Globus pallidus (tissue), 1 donor: Measurements from ENCODE around the gene INTS14.

ENCODE experiments used
- DNase-seq: peaks from one replicate; pipeline ENCODE4 v3.0.0-alpha.2; 2015; ENCODE audit warnings: low spot score

Gene INTS14

DNA sequence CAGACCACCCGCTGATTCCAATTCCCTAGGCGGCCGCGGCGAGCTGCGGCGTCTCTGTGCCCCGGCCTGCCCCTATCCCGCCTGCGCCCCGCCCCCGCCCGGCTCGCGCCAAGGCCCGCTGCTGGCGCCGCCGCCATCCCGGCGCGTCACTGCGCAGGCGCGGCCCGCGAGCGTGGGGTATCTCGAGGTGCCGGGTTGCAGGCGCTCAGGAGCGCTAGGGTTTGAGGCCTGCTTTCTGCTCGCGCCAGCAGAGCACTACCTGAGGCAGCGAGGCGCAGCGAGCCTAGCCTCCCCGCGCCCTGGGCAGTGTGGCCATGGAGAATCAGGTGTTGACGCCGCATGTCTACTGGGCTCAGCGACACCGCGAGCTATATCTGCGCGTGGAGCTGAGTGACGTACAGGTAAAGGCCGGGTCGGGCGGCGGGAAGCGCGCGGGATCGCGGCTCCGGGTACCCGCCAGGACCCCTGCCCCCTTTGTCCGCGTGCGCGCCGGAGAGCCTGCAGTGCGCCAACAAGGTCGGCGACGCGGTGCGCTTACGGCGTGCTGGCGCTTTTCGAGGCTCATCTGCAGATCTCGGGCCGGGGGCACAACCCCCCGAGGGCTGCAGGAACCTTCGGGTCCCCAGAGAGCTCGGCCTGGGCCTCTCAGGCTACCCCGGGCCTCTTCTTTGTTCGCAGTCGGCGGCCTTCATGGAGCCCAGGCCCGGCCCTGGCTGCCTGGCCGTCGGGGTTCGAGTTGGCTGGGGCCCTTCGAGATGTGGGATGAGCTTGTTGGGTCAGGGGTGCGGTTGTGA, 80.4 kb downstream of the INTS14 start, which contains the start of gene HACD3:
Gene HACD3 (plus strand): TSS at position 146 of the 794 bp plus-strand sequence. CDS start 169 bp downstream, at position 315.
- DNase-seq, result peak; percentile 84

DNA sequence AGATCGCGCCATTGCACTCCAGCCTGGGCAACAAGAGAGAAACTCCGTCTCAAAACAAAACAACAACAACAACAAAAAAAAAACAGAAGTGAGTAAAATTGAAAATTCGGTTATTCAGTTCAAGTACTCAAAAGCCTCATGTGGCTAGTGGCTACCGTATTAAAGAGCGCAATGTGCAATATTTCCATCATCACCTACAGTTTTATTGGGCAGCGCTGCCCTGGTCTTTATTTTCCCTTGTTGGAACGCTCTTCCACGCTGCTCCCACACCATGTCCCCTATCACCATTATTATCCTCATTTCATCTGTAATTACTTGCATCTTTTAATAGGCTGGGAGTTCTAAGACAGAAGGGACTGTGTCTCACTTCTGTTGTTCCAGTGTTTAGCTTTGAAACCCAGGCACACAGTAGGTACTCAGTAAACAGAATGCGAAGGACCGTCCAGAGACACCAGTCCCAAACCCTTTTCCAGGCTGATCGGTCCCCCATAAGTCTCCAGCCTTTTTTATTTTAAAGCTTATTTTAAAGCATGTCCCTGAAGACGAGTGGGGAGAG, 81.1 kb downstream of the INTS14 start:
- DNase-seq, result no peak
